HCT116 (cell line): Measurements from ENCODE around the gene TYROBP. TPM values are rescaled to one million over a fixed set of nuclear protein-coding genes. Genes with fewer than 3 reads are reported as not detected.

ENCODE experiments used
- ATAC-seq: fragments of 200-7000 bp; cut with Tn5 transposase; 2 replicates; pipeline ENCODE4 v1.9.1; 2020; ENCODE audit warnings: mild to moderate bottlenecking, moderate library complexity
- BruUV-seq: library from RNA; stranded (reverse); fragments of 400-500 nt; replicated peaks from 2 replicates; lab custom pipeline; 2021; lab: Mats Ljungman, UMichigan
- CTCF ChIA-PET: fragments of 300-600 bp; sonication (Branson Sonifier 250); formaldehyde crosslinking; loops from one replicate; lab custom pipeline; 2021; ENCODE audit warnings: antibody characterized with exemption; lab: Charles Lee
- POLR2A ChIA-PET: fragments of 300-600, 350-600 bp; sonication (Branson Sonifier 250); formaldehyde crosslinking; loops from one replicate; lab custom pipeline; 2021; ENCODE audit warnings: antibody characterized with exemption; lab: Charles Lee
- RAD21 ChIA-PET, 2 experiments: fragments of 300-600 bp; sonication (Branson Sonifier 250); formaldehyde crosslinking; loops; one replicate each; lab custom pipeline; 2023; ENCODE audit warnings: low total read pairs in 2 of 2; ENCODE audit not compliant: uncharacterized antibody in 2 of 2, unreplicated experiment in 2 of 2, low non-redundant PET in 1 of 2; lab: Charles Lee
- DNase-seq: peaks from one replicate; pipeline ENCODE4 v3.0.0-alpha.2; 2010; ENCODE audit warnings: low read depth, low spot score
- H2AFZ ChIP-seq: fragments of 200-600 bp; shearing (Covaris generic), sonication (generic); 2 replicates; pipeline ENCODE4 v1.6.1; 2017; ENCODE audit warnings: low read depth, mixed run types, mixed read lengths, antibody characterized with exemption, low read length; ENCODE audit not compliant: poor library complexity, severe bottlenecking
- H3K27ac ChIP-seq: 2 replicates; pipeline ENCODE4 v1.5.1; 2012; ENCODE audit warnings: low read depth, low read length
- H3K27me3 ChIP-seq: fragments of 200-600 bp; sonication (generic); 2 replicates; pipeline ENCODE4 v1.6.1; 2016; ENCODE audit warnings: mixed run types, low read length, mixed read lengths; ENCODE audit not compliant: insufficient read depth
- H3K36me3 ChIP-seq, 2 experiments: fragments of 200-500 bp in 1 of 2; fragments of 200-600 bp in 1 of 2; sonication (Bioruptor generic) in 1 of 2; sonication (generic) in 1 of 2; 2 replicates each; pipeline versions ENCODE4 v1.5.1 to v1.6.1; 2014 to 2016; ENCODE audit warnings: low read length in 2 of 2, inconsistent platforms in 1 of 2, mixed read lengths in 1 of 2, mixed run types in 1 of 2; ENCODE audit not compliant: insufficient read depth in 2 of 2, control insufficient read depth in 1 of 2
- H3K4me1 ChIP-seq, 2 experiments: fragments of 200-600 bp in 1 of 2; sonication (generic) in 1 of 2; 2 replicates each; pipeline versions ENCODE4 v1.5.1 to v1.6.1; 2012 to 2017; ENCODE audit warnings: low read length in 2 of 2, inconsistent platforms in 1 of 2, mild to moderate bottlenecking in 1 of 2, mixed read lengths in 1 of 2, mixed run types in 1 of 2, moderate library complexity in 1 of 2; ENCODE audit not compliant: insufficient read depth in 2 of 2, control insufficient read depth in 1 of 2
- H3K4me2 ChIP-seq: fragments of 200-600 bp; sonication (generic); 2 replicates; pipeline ENCODE4 v1.6.1; 2017; ENCODE audit warnings: mixed run types, low read length, mixed read lengths
- H3K4me3 ChIP-seq, 2 experiments: fragments of 200-600 bp in 1 of 2; sonication (generic) in 1 of 2; replicated peaks in 1 of 2; 2 replicates each; pipeline ENCODE4 v1.5.1; 2011 to 2016; ENCODE audit warnings: low read length in 2 of 2, control low read depth in 1 of 2, low read depth in 1 of 2, mild to moderate bottlenecking in 1 of 2, mixed read lengths in 1 of 2, mixed run types in 1 of 2
- H3K79me2 ChIP-seq: fragments of 200-600 bp; sonication (generic); 2 replicates; pipeline ENCODE4 v1.6.1; 2017; ENCODE audit warnings: mild to moderate bottlenecking, mixed run types, low read length, moderate library complexity, mixed read lengths; ENCODE audit not compliant: insufficient read depth
- H3K9ac ChIP-seq: fragments of 200-600 bp; sonication (generic); 2 replicates; pipeline ENCODE4 v1.6.1; 2016; ENCODE audit warnings: low read length, mixed read lengths
- H3K9me2 ChIP-seq: fragments of 200-600 bp; sonication (generic), shearing (Covaris generic); 2 replicates; pipeline ENCODE4 v1.6.1; 2017; ENCODE audit warnings: mixed run types, mild to moderate bottlenecking, moderate library complexity; ENCODE audit not compliant: insufficient read depth
- H3K9me3 ChIP-seq, 2 experiments: fragments of 200-500 bp in 1 of 2; fragments of 200-600 bp in 1 of 2; sonication (Bioruptor generic) in 1 of 2; sonication (generic) in 1 of 2; 2 replicates each; pipeline ENCODE4 v1.6.1; 2014 to 2017; ENCODE audit warnings: low read length in 2 of 2, mixed read lengths in 2 of 2, inconsistent platforms in 1 of 2, low read depth in 1 of 2, mild to moderate bottlenecking in 1 of 2, mixed run types in 1 of 2, moderate library complexity in 1 of 2; ENCODE audit not compliant: control insufficient read depth in 1 of 2, insufficient read depth in 1 of 2
- H4K20me1 ChIP-seq: fragments of 200-600 bp; sonication (generic), shearing (Covaris generic); 2 replicates; pipeline ENCODE4 v1.6.1; 2017; ENCODE audit warnings: mixed run types, mild to moderate bottlenecking, moderate library complexity; ENCODE audit not compliant: insufficient read depth
- CBX3 ChIP-seq: IDR thresholded peaks from 2 replicates; pipeline ENCODE4 v1.6.1; 2012; ENCODE audit warnings: low read depth
- CEBPB ChIP-seq: IDR thresholded peaks from 2 replicates; pipeline ENCODE4 v1.6.1; 2012; ENCODE audit warnings: low read depth
- EGR1 ChIP-seq: IDR thresholded peaks from 2 replicates; pipeline ENCODE4 v1.6.1; 2012; ENCODE audit warnings: low read depth
- EZH2phosphoT487 ChIP-seq: fragments of 200-600 bp; IDR thresholded peaks from 2 replicates; pipeline ENCODE4 v1.6.1; 2018; ENCODE audit warnings: antibody characterized with exemption, borderline replicate concordance
- JUND ChIP-seq: IDR thresholded peaks from 2 replicates; pipeline ENCODE4 v1.6.1; 2012
- POLR2AphosphoS5 ChIP-seq: IDR thresholded peaks from 2 replicates; pipeline ENCODE4 v1.6.1; 2011; ENCODE audit warnings: mild to moderate bottlenecking, low read depth, low read length, moderate library complexity
- SIN3A ChIP-seq: IDR thresholded peaks from 2 replicates; pipeline ENCODE4 v1.6.1; 2012; ENCODE audit warnings: low read depth
- SP1 ChIP-seq: IDR thresholded peaks from 2 replicates; pipeline ENCODE4 v1.6.1; 2012; ENCODE audit warnings: low read depth
- TCF7L2 ChIP-seq: IDR thresholded peaks from 2 replicates; pipeline ENCODE4 v1.7.0; 2011; ENCODE audit warnings: borderline replicate concordance, inconsistent platforms; ENCODE audit not compliant: insufficient read depth, insufficient read length; ENCODE audit errors: extremely low read depth
- YY1 ChIP-seq: IDR thresholded peaks from 2 replicates; pipeline ENCODE4 v1.6.1; 2011; ENCODE audit warnings: low read length, low read depth, moderate library complexity, mild to moderate bottlenecking; ENCODE audit not compliant: insufficient replicate concordance; ENCODE audit errors: extremely low read depth
- ZFX ChIP-seq: fragments of 450-650 bp; IDR thresholded peaks from 2 replicates; pipeline ENCODE4 v1.6.1; 2017
- ZNF274 ChIP-seq: fragments of 200-500 bp; sonication (Bioruptor generic); IDR thresholded peaks from 2 replicates; pipeline ENCODE4 v1.6.1; 2014; ENCODE audit warnings: mild to moderate bottlenecking, low read depth, low read length, inconsistent platforms
- intact Hi-C: fragments of 100-400 bp; cut with micrococcal nuclease; formaldehyde crosslinking; loops from 2 replicates; pipeline ENCODE4 v1.10.0; 2022
- total RNA-seq: library from RNA; stranded (reverse); gene quantifications from one replicate; pipeline ENCODE4 v1.2.1, GENCODE V29; 2021; ENCODE audit not compliant: unreplicated experiment
- TF ChIP-seq, protein P1 (sequence below): IDR thresholded peaks from 2 replicates; pipeline ENCODE4 v1.6.1; 2012

The TYROBP gene
- total RNA-seq, 1 experiment from 2014 or later = 0.49 TPM

- Histone ChIP-seq H2AFZ (no peak overlapping the region), H3K9ac (no peak overlapping the region), H3K4me2 (no peak overlapping the region), H3K9me2 (no peaks in the 10 kb centered on the region), H3K79me2 (no peaks in the 10 kb centered on the region), H4K20me1 (no peaks in the 10 kb centered on the region), H3K27me3 (no peaks in the 10 kb centered on the region), H3K9me3 (no peaks in the 10 kb centered on the region), H3K4me1 (peaks cover 11 to 37% of the 10 kb centered on the region in 2 experiments), H3K4me3 (no peak overlapping the region), H3K27ac (no peak overlapping the region), H3K36me3 (no peaks in the 10 kb centered on the region)
- DNase-seq = no peak
- TF ChIP-seq EGR1 (no peak), ZNF274 (no peak), ZFX (no peak), SP1 (no peak), CEBPB (no peak), JUND (no peak), TCF7L2 (no peak), SIN3A (no peak), CBX3 (no peak), YY1 (no peak), EZH2phosphoT487 (no peak), POLR2AphosphoS5 (no peak)
- TF ChIP-seq, protein P1, sequence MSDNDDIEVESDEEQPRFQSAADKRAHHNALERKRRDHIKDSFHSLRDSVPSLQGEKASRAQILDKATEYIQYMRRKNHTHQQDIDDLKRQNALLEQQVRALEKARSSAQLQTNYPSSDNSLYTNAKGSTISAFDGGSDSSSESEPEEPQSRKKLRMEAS = no peak
- ChIA-PET RAD21 (no interaction called here), CTCF (no interaction called here), POLR2A (no interaction called here)
- intact Hi-C loops = no loop called here
- no TSS peak for BruUV-seq
- ATAC-seq = no peak
These were observed 1.6 kb upstream of the TYROBP start for GRCh38 chr19:35909684-35910035.
